Erythroblast (primary cell): ENCODE results near the gene GBA3.

Source experiments
- DNase-seq, 2 experiments: peaks; one replicate each; lab custom pipeline; 2025; lab: John Stamatoyannopoulos, UW
- GATA1 ChIP-seq: IDR thresholded peaks from 2 replicates; pipeline ENCODE4 v1.6.1; 2011; ENCODE audit warnings: low read depth, mild to moderate bottlenecking, control low read depth, low read length, moderate library complexity
- POLR2A ChIP-seq: IDR thresholded peaks from 2 replicates; pipeline ENCODE4 v1.6.1; 2011; ENCODE audit warnings: mild to moderate bottlenecking, low read length

GBA3 gene

GRCh38 chr4:22764183-22764582 lies 71.4 kb downstream of the GBA3 start:
- TF ChIP-seq POLR2A: no peak
- no peak for TF ChIP-seq GATA1
- DNase-seq: no peak

GRCh38 chr4:22766068-22766467 lies 73.3 kb downstream of the GBA3 start:
- TF ChIP-seq POLR2A (no peak), GATA1 (no peak)
- no peak for DNase-seq

GRCh38 chr4:22778547-22779163 lies 85.9 kb downstream of the GBA3 start:
- no peak for TF ChIP-seq POLR2A
- no peak for TF ChIP-seq GATA1
- DNase-seq: no peak

- no peak for DNase-seq
- TF ChIP-seq POLR2A (no peak), GATA1 (no peak)
Measured at GRCh38 chr4:22780317-22780716, 87.6 kb downstream of the GBA3 start.

- DNase-seq: no peak
- TF ChIP-seq GATA1: no peak
- no peak for TF ChIP-seq POLR2A
Measured at GRCh38 chr4:22780797-22781196, 88.1 kb downstream of the GBA3 start.

GRCh38 chr4:22787753-22788375 lies 95.1 kb downstream of the GBA3 start:
- TF ChIP-seq GATA1 (no peak), POLR2A (no peak)
- DNase-seq: no peak

- TF ChIP-seq GATA1 (no peak), POLR2A (no peak)
- DNase-seq: no peak
Measured at GRCh38 chr4:22790631-22791030, 97.9 kb downstream of the GBA3 start.

- TF ChIP-seq POLR2A: no peak
- no peak for TF ChIP-seq GATA1
Measured at GRCh38 chr4:22794732-22795131, 102.0 kb downstream of the GBA3 start.

GRCh38 chr4:22801391-22801790 lies 108.7 kb downstream of the GBA3 start:
- TF ChIP-seq POLR2A: no peak
- TF ChIP-seq GATA1: no peak
- no peak for DNase-seq

More at GRCh38 chr4:22794732-22795131, 102.0 kb downstream of the GBA3 start:
- no peak for DNase-seq

GRCh38 chr4:22802876-22803275 lies 110.1 kb downstream of the GBA3 start:
- no peak for DNase-seq
- TF ChIP-seq POLR2A: no peak
- no peak for TF ChIP-seq GATA1

- DNase-seq: no peak
- TF ChIP-seq POLR2A: no peak
- TF ChIP-seq GATA1: no peak
Measured at GRCh38 chr4:22803512-22803911, 110.8 kb downstream of the GBA3 start.

- TF ChIP-seq GATA1: no peak
- no peak for TF ChIP-seq POLR2A
- no peak for DNase-seq
Measured at GRCh38 chr4:22814906-22815305, 122.2 kb downstream of the GBA3 start.

GRCh38 chr4:22824091-22824490 lies 131.4 kb downstream of the GBA3 start:
- DNase-seq: no peak
- TF ChIP-seq GATA1 (no peak), POLR2A (no peak)

GRCh38 chr4:22842360-22843018 lies 149.8 kb downstream of the GBA3 start:
- TF ChIP-seq POLR2A (no peak), GATA1 (no peak)
- DNase-seq: no peak

GRCh38 chr4:22848332-22848731 lies 155.6 kb downstream of the GBA3 start:
- no peak for TF ChIP-seq GATA1
- TF ChIP-seq POLR2A: no peak
- DNase-seq: no peak
